Measurements from ENCODE around the gene TGM4. TPM values are rescaled to one million over a fixed set of nuclear protein-coding genes. Genes with fewer than 3 reads are reported as not detected.

TGM4 gene
- total RNA-seq, 1 experiment from 2014 or later: not detected

DNA sequence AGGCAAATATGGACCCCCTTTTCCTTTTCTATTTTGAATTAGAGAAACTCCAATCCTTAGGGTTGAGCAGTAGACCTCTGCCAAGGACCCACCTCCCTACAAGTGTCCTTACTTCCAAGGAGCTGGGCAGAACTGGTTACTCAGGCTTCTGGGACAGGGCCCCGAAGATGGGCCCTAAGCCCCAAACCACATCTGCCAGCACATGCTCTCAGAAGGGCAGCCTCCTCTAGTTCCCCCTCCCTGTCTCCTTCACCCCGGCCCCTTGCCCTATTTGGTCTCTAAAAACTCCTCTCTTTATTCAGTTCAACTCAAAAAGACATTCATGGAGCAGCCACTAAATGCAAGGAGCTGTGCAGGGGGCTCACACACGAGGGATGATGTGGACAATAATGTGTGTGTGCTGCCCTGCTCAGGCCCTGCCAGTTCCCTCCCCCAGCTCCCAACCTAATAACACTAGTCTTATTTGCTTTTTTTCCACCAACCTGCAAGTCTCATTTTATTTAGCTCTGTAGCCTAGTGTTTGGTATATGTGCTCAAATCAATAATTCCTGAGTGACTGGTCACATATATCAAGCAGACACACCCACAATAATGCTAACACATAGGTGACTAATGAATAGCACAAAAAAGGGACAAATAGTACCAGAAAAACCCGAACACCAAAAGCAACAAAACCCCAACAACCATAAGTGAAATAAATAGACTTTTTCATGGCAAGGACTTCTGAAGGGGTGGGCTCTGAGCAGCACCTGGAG lies 89.3 kb downstream of the TGM4 start:
- no peak for DNase-seq
- no peaks in the 10 kb centered on the region; the same call in 1 of the 2 replicates for H3K36me3 ChIP-seq
- H3K27ac ChIP-seq: no peak overlapping the region
- H3K4me1 ChIP-seq: no peaks in the 10 kb centered on the region
- H3K9me3 ChIP-seq (replicated peaks): no peaks in the 10 kb centered on the region
- no peak overlapping the region for H3K4me3 ChIP-seq
- H3K27me3 ChIP-seq: no peaks in the 10 kb centered on the region

Other genes with a start within 250 kb of the TGM4 start
- 16.8 and 22.5 TPM in 2 replicates for gene ZNF197, start 249.6 kb upstream of the TGM4 start, total RNA-seq (2014; rRNA removed; shearing (Covaris generic))
- gene ZNF35, start 225.9 kb upstream of the TGM4 start, total RNA-seq (2014; rRNA removed; shearing (Covaris generic)): 17.0 and 18.7 TPM in 2 replicates
- gene ZNF502, start 161.9 kb upstream of the TGM4 start, total RNA-seq (2014; rRNA removed; shearing (Covaris generic)): 1.0 and 1.2 TPM in 2 replicates
- 0.76 and 1.8 TPM in 2 replicates for gene ZNF501, start 145.0 kb upstream of the TGM4 start, total RNA-seq (2014; rRNA removed; shearing (Covaris generic))
- 28.5 and 30.8 TPM in 2 replicates for gene KIAA1143, start 113.0 kb upstream of the TGM4 start, total RNA-seq (2014; rRNA removed; shearing (Covaris generic))
- 41.9 and 46.9 TPM in 2 replicates for gene KIF15, start 112.8 kb upstream of the TGM4 start, total RNA-seq (2014; rRNA removed; shearing (Covaris generic))
- 1.6 TPM in 2 replicates for gene TMEM42, start 12.7 kb upstream of the TGM4 start, total RNA-seq (2014; rRNA removed; shearing (Covaris generic))
- 51.4 and 55.6 TPM in 2 replicates for gene ZDHHC3, start 101.6 kb downstream of the TGM4 start, total RNA-seq (2014; rRNA removed; shearing (Covaris generic))
- gene EXOSC7, start 101.6 kb downstream of the TGM4 start, total RNA-seq (2014; rRNA removed; shearing (Covaris generic)): 41.8 and 49.2 TPM in 2 replicates
- gene CLEC3B, start 151.7 kb downstream of the TGM4 start, total RNA-seq (2014; rRNA removed; shearing (Covaris generic)): not detected in 2 replicates